Measurements from ENCODE around the gene PRH2.

GRCh38 chr12:10965476-10965875 lies 36.4 kb downstream of the PRH2 start:
- no peak for TF ChIP-seq CTCF (IDR thresholded peaks at IDR 0.05)
- no peak for TF ChIP-seq POLR2A (IDR thresholded peaks at IDR 0.05)
